OCI-LY3 (cell line): ENCODE data around the gene MS4A4A.
A peak's percentile ranks its signal among the peaks of the same experiment; 100 is the strongest.

Source experiments
- H2AFZ ChIP-seq: fragments of 200-600, 300-600 bp; shearing (Covaris generic); 2 replicates; pipeline ENCODE4 v1.6.0; 2014; ENCODE audit warnings: antibody characterized with exemption, low read depth, low read length
- H3K27ac ChIP-seq: fragments of 200-600, 300-600 bp; sonication (generic); 2 replicates; pipeline ENCODE4 v1.5.1; 2014; ENCODE audit warnings: mild to moderate bottlenecking, low read length, moderate library complexity, mixed read lengths
- H3K27me3 ChIP-seq: fragments of 200-600, 300-600 bp; sonication (generic); 2 replicates; pipeline ENCODE4 v1.6.1; 2014; ENCODE audit warnings: low read depth, low read length, mixed read lengths
- H3K36me3 ChIP-seq: fragments of 200-600, 300-600 bp; sonication (generic); replicated peaks from 2 replicates; pipeline ENCODE3; 2014; ENCODE audit warnings: low read depth, low read length, mixed read lengths
- H3K4me1 ChIP-seq: fragments of 300-600, 200-600 bp; sonication (generic); 2 replicates; pipeline ENCODE4 v1.6.1; 2014; ENCODE audit warnings: low read length, mixed read lengths
- H3K4me2 ChIP-seq: fragments of 200-600, 300-600 bp; sonication (generic); 2 replicates; pipeline ENCODE4 v1.6.1; 2014; ENCODE audit warnings: low read length, mixed read lengths
- H3K4me3 ChIP-seq: fragments of 300-600, 200-600 bp; sonication (generic); 2 replicates; pipeline ENCODE4 v1.5.1; 2014; ENCODE audit warnings: antibody characterized with exemption, mild to moderate bottlenecking, low read length, moderate library complexity
- H3K79me2 ChIP-seq: fragments of 300-600, 200-600 bp; shearing (Covaris generic); 2 replicates; pipeline ENCODE4 v1.6.1; 2014; ENCODE audit warnings: mild to moderate bottlenecking, low read length, mixed read lengths
- H3K9ac ChIP-seq: fragments of 300-600, 200-600 bp; shearing (Covaris generic); 2 replicates; pipeline ENCODE4 v1.6.0; 2014; ENCODE audit warnings: mild to moderate bottlenecking, low read length, moderate library complexity
- H3K9me3 ChIP-seq: fragments of 200-600, 300-600 bp; shearing (Covaris generic); 2 replicates; pipeline ENCODE4 v1.6.1; 2014; ENCODE audit warnings: low read length, mixed read lengths; ENCODE audit not compliant: insufficient read depth
- H4K20me1 ChIP-seq: fragments of 200-600, 300-600 bp; sonication (generic); 2 replicates; pipeline ENCODE4 v1.6.1; 2016; ENCODE audit warnings: low read length, mixed read lengths; ENCODE audit not compliant: insufficient read depth
- EZH2phosphoT487 ChIP-seq: fragments of 200-600 bp; shearing (Covaris generic); IDR thresholded peaks from 2 replicates; pipeline ENCODE4 v1.6.1; 2018; ENCODE audit warnings: antibody characterized with exemption, mixed run types, low read depth
- TF ChIP-seq, protein P1 (sequence below): fragments of 200-600, 300-600 bp; sonication (generic); IDR thresholded peaks from 2 replicates; pipeline ENCODE4 v1.5.1; 2014; ENCODE audit warnings: antibody characterized with exemption, low read length, low read depth

Gene MS4A4A

DNA sequence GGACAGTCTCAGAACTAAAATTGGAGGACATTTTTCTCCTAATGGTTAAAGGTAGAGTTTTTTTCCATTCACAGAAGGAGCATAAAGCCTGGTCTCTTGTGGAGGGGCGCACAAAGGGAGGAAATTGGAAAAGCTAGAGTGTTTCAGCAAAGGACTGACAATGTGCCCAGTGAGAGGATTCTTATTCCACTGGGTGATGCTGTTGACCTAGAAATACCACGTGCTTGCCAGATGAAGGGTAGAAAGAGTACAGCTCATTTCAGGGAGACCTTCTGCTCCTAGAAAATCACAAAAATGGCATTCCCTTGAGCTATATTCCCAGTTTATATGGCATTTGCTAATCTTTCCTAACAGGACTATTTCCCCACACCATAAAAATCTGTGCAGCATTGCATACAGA is 67.7 kb downstream of the MS4A4A start:
- Histone ChIP-seq H3K9me3 (no peaks in the 10 kb centered on the region), H3K9ac (0 out of 2 replicates have a peak overlapping the region, but pooled peaks have one; percentile 1), H2AFZ (no peak overlapping the region), H3K4me2 (peak overlapping the region; percentile 72), H4K20me1 (no peaks in the 10 kb centered on the region), H3K27me3 (no peaks in the 10 kb centered on the region; the same call in 1 of the 2 replicates), H3K79me2 (no peaks in the 10 kb centered on the region), H3K36me3 (peaks cover 2% of the 10 kb centered on the region), H3K4me3 (peak overlapping the region; percentile 38; the same call in 1 of the 2 replicates), H3K4me1 (peaks cover 32% of the 10 kb centered on the region), H3K27ac (no peak overlapping the region)
- no peak for TF ChIP-seq EZH2phosphoT487
- TF ChIP-seq, protein P1, sequence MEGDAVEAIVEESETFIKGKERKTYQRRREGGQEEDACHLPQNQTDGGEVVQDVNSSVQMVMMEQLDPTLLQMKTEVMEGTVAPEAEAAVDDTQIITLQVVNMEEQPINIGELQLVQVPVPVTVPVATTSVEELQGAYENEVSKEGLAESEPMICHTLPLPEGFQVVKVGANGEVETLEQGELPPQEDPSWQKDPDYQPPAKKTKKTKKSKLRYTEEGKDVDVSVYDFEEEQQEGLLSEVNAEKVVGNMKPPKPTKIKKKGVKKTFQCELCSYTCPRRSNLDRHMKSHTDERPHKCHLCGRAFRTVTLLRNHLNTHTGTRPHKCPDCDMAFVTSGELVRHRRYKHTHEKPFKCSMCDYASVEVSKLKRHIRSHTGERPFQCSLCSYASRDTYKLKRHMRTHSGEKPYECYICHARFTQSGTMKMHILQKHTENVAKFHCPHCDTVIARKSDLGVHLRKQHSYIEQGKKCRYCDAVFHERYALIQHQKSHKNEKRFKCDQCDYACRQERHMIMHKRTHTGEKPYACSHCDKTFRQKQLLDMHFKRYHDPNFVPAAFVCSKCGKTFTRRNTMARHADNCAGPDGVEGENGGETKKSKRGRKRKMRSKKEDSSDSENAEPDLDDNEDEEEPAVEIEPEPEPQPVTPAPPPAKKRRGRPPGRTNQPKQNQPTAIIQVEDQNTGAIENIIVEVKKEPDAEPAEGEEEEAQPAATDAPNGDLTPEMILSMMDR, result peak; percentile 78

DNA sequence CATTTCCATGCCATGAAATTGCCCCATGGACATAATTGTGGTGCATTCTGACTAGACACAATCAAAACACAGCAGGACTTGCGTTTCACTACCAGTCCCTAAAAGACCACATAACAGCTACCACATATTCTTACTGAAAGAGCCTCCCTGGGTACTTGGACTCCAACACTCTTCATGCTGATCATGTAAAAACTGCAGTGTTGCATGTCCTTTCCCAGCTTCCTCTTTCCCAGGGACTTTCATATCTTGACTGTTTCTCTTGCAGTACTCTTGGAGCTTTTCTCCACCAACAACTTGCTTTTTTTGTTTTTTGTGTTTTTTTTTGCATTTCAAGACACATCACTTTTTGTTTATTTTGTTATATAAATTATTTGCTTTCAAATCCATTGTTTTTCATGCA is 69.5 kb downstream of the MS4A4A start:
- H3K9me3 ChIP-seq, result peaks cover 16% of the 10 kb centered on the region; the same call in 1 of the 2 replicates
- H3K27ac ChIP-seq, result no peak overlapping the region
- H3K4me3 ChIP-seq, result no peak overlapping the region
- peaks cover 10% of the 10 kb centered on the region for H3K36me3 ChIP-seq
- H3K79me2 ChIP-seq, result no peaks in the 10 kb centered on the region
- TF ChIP-seq, protein P1, result no peak
- no peak for TF ChIP-seq EZH2phosphoT487
- H3K4me1 ChIP-seq, result peaks cover 32% of the 10 kb centered on the region
- no peak overlapping the region for H2AFZ ChIP-seq
- no peaks in the 10 kb centered on the region; the same call in 1 of the 2 replicates for H3K27me3 ChIP-seq
- H3K4me2 ChIP-seq, result no peak overlapping the region
- H4K20me1 ChIP-seq, result no peaks in the 10 kb centered on the region
- H3K9ac ChIP-seq, result no peak overlapping the region

DNA sequence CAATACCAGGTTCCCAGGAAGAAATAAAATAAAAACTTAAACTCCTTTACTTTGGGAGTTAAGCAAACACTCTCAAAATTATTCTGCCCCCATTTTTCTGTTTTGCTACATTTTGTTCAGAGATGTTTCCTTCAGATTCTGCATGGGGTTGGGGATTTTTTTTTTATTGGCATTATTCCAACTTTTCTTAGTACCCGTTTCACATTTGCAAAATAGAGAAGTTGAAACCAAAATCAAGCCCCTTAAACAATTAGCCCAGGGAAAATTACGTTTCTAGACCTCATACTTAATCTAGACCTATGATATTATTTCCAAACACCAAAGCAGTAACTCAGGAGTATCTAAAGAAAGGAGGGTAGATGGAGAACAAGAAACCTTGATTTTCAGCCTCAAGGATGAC is 77.3 kb downstream of the MS4A4A start:
- no peak overlapping the region for H2AFZ ChIP-seq
- no peaks in the 10 kb centered on the region for H4K20me1 ChIP-seq
- no peak overlapping the region; the same call in 1 of the 2 replicates for H3K27ac ChIP-seq
- H3K9ac ChIP-seq, result no peak overlapping the region
- H3K27me3 ChIP-seq, result no peaks in the 10 kb centered on the region
- H3K36me3 ChIP-seq, result peaks cover 41% of the 10 kb centered on the region
- peaks cover 12% of the 10 kb centered on the region for H3K4me1 ChIP-seq
- TF ChIP-seq, protein P1, result no peak
- no peak for TF ChIP-seq EZH2phosphoT487
- H3K9me3 ChIP-seq, result peaks cover 49% of the 10 kb centered on the region
- H3K79me2 ChIP-seq, result no peaks in the 10 kb centered on the region
- H3K4me2 ChIP-seq, result peak overlapping the region; percentile 2; the same call in 1 of the 2 replicates
- no peak overlapping the region for H3K4me3 ChIP-seq
